K562 (cell line): ENCODE data around the gene EMILIN3. TPM values are rescaled to one million over a fixed set of nuclear protein-coding genes. Genes with fewer than 3 reads are reported as not detected.

ENCODE experiments used
- CBX3 ChIP-seq, 2 experiments: IDR thresholded peaks; 1 replicate in 1 of 2; 2 replicates in 1 of 2; pipeline ENCODE4 v1.6.1; 2012; ENCODE audit warnings: inconsistent platforms in 2 of 2, low read length in 2 of 2, borderline replicate concordance in 1 of 2, control low read depth in 1 of 2
- CREB1 ChIP-seq, 2 experiments: sonication (generic) in 1 of 2; formaldehyde crosslinking in 1 of 2; IDR thresholded peaks; 2 replicates each; pipeline versions ENCODE4 v1.6.1 to v1.8.0; 2012 to 2022; ENCODE audit warnings: inconsistent platforms in 1 of 2, mild to moderate bottlenecking in 1 of 2, missing genetic modification reagents in 1 of 2, moderate library complexity in 1 of 2
- CREM ChIP-seq: IDR thresholded peaks from 2 replicates; pipeline ENCODE4 v1.6.1; 2014; ENCODE audit warnings: antibody characterized with exemption, low read depth
- FOXJ2 ChIP-seq: fragments of 200-800 bp; sonication (Bioruptor generic); IDR thresholded peaks from 2 replicates; pipeline ENCODE4 v1.6.1; 2016; ENCODE audit warnings: missing genetic modification characterization, missing compliant biosample characterization
- L3MBTL2 ChIP-seq: fragments of 450-650 bp; IDR thresholded peaks from 2 replicates; pipeline ENCODE4 v1.6.1; 2016; ENCODE audit warnings: mild to moderate bottlenecking, moderate library complexity
- MYC ChIP-seq, 2 experiments: fragments of 250-450 bp in 1 of 2; sonication (Bioruptor Pico) in 1 of 2; IDR thresholded peaks; 2 replicates each; pipeline versions ENCODE4 v1.5.1 to v1.6.1; 2012 to 2021; ENCODE audit warnings: low read depth in 2 of 2, borderline replicate concordance in 1 of 2, improper control_type of control experiment in 1 of 2, low read length in 1 of 2, mild to moderate bottlenecking in 1 of 2, moderate library complexity in 1 of 2
- PTBP1 ChIP-seq: fragments of 200-400 bp; formaldehyde crosslinking; IDR thresholded peaks from 2 replicates; pipeline ENCODE4 v1.6.1; 2017; ENCODE audit warnings: low read depth, low read length
- RBM17 ChIP-seq: fragments of 200-400 bp; formaldehyde crosslinking; IDR thresholded peaks from 2 replicates; pipeline ENCODE4 v1.6.1; 2017; ENCODE audit warnings: low read depth, mild to moderate bottlenecking, low read length, borderline replicate concordance
- polyA plus RNA-seq, 8 experiments: library from polyadenylated mRNA; depleted of rRNA in 4 of 8; stranded (reverse) in 5 of 8; unstranded in 3 of 8; fragments of >200 nt; fragmentation: Nextera tagmentation in 2 of 8; fragmentation: Illumina TruSeq in 1 of 8; extraction: Ambion mirVana in 2 of 8; extraction: Trizol in 1 of 8; gene quantifications; 2 replicates each; pipeline versions ENCODE4 v1.2.1 to v1.2.3, GENCODE V29; 2011 to 2014; ENCODE audit warnings: inconsistent platforms in 1 of 8, missing spikeins in 1 of 8
- total RNA-seq, 7 experiments: library from RNA; depleted of rRNA in 6 of 7; stranded (reverse); fragments of >200 nt in 6 of 7; fragmentation: Illumina TruSeq in 2 of 7; extraction: Trizol in 2 of 7; gene quantifications; 2 replicates each; pipeline versions ENCODE4 v1.2.1 to v1.2.3, GENCODE V29; 2011 to 2021; ENCODE audit warnings: low replicate concordance in 1 of 7
- TF ChIP-seq, protein P1 (sequence below): fragments of 250-450 bp; sonication (Bioruptor Pico); IDR thresholded peaks from 2 replicates; pipeline ENCODE4 v1.5.0; 2021
- TF ChIP-seq, protein P2 (sequence below): fragments of 450-650 bp; formaldehyde crosslinking; IDR thresholded peaks from 2 replicates; pipeline ENCODE4 v1.4.0; 2022; ENCODE audit warnings: missing genetic modification characterization
- TF ChIP-seq, protein P3 (sequence below): fragments of 450-650 bp; formaldehyde crosslinking; IDR thresholded peaks from 2 replicates; pipeline ENCODE4 v1.4.0; 2022; ENCODE audit warnings: missing genetic modification characterization
- TF ChIP-seq, protein P4 (sequence below), 2 experiments: fragments of 450-650 bp in 1 of 2; sonication (generic) in 1 of 2; formaldehyde crosslinking in 1 of 2; IDR thresholded peaks in 1 of 2; conservative IDR thresholded peaks in 1 of 2; 2 replicates each; pipeline versions ENCODE4 v1.6.1 to v1.8.1; 2016 to 2023; ENCODE audit warnings: mild to moderate bottlenecking in 2 of 2, moderate library complexity in 2 of 2, inconsistent platforms in 1 of 2, missing genetic modification reagents in 1 of 2
- TF ChIP-seq, protein P5 (sequence below): sonication (generic); formaldehyde crosslinking; IDR thresholded peaks from 2 replicates; pipeline ENCODE4 v1.5.0; 2020; ENCODE audit warnings: missing genetic modification reagents

Gene EMILIN3
- total and polyA plus RNA-seq, 9 of the 15 experiments (the other 6 are each of a cell fraction or from before 2014, with no cell fraction given) = 0.01 to 0.07 TPM; not detected in 7

DNA sequence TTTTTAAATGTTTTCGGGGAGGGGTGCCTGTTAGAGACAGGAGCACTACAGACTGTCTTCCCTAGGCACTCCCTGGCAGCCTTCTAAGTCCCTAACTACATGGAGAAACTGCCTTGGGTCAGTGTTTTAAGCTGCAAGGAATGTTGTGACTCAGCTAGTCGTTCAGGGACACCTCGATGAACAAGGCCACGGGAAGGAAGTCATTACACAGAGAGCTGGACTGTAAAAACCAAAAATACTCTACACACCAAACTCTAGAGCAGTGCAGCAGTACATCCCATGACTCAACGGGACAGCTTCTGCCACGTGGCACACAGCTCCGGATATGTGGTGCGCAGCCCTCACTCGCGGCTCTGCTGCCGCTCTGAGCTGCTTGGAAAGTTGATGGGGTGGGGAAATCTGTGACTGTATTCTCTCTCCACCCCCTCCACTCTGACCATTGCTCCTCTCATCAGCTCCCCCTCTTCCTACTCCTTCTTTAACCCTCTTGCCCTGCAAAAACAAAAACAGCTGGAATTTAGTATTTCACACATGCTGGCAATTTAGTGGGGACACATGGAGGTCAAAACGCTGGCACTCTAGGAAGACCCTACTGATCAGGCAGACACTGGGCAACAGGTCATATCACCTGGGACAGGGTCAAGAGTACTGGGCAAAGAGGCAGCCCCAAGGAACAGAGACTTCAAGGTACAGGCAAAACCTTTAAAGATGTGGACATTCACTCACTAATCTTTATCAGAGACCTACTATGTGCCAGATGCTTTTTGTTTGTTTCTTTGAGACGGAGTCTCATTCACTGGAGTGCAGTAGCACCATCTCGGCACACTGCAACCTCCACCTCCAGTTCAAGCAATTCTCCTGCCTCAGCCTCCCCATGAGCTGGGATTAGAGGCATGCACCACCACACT lies 36.9 kb downstream of the EMILIN3 start (continued):
- peak; percentile 63 for TF ChIP-seq MYC (IDR thresholded peaks at IDR 0.05; ENCODE audit: low read depth, low read length)
- TF ChIP-seq MYC (CRISPR knock-in tag; IDR thresholded peaks at IDR 0.05; ENCODE audit: borderline replicate concordance, low read depth) = no peak
- TF ChIP-seq CREB1 (IDR thresholded peaks at IDR 0.05) = no peak
- no peak for TF ChIP-seq CREB1 (CRISPR knock-in tag; IDR thresholded peaks at IDR 0.05)
- TF ChIP-seq CREM = 0 out of 2 replicates have a peak, but pooled peaks have one; percentile 6
- TF ChIP-seq, protein P1, sequence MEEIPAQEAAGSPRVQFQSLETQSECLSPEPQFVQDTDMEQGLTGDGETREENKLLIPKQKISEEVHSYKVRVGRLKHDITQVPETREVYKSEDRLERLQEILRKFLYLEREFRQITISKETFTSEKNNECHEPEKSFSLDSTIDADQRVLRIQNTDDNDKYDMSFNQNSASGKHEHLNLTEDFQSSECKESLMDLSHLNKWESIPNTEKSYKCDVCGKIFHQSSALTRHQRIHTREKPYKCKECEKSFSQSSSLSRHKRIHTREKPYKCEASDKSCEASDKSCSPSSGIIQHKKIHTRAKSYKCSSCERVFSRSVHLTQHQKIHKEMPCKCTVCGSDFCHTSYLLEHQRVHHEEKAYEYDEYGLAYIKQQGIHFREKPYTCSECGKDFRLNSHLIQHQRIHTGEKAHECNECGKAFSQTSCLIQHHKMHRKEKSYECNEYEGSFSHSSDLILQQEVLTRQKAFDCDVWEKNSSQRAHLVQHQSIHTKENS (CRISPR knock-in tag) = no peak
- no peak for TF ChIP-seq CBX3 (IDR thresholded peaks at IDR 0.05; ENCODE audit: borderline replicate concordance in 1 of 2, low read length in 2 of 2)
- TF ChIP-seq FOXJ2 (tag) = no peak
- peak; percentile 82 for TF ChIP-seq L3MBTL2
- TF ChIP-seq RBM17 = no peak
- TF ChIP-seq, protein P2, sequence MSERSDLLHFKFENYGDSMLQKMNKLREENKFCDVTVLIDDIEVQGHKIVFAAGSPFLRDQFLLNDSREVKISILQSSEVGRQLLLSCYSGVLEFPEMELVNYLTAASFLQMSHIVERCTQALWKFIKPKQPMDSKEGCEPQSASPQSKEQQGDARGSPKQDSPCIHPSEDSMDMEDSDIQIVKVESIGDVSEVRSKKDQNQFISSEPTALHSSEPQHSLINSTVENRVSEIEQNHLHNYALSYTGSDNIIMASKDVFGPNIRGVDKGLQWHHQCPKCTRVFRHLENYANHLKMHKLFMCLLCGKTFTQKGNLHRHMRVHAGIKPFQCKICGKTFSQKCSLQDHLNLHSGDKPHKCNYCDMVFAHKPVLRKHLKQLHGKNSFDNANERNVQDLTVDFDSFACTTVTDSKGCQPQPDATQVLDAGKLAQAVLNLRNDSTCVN (CRISPR knock-in tag) = no peak
- TF ChIP-seq, protein P3, sequence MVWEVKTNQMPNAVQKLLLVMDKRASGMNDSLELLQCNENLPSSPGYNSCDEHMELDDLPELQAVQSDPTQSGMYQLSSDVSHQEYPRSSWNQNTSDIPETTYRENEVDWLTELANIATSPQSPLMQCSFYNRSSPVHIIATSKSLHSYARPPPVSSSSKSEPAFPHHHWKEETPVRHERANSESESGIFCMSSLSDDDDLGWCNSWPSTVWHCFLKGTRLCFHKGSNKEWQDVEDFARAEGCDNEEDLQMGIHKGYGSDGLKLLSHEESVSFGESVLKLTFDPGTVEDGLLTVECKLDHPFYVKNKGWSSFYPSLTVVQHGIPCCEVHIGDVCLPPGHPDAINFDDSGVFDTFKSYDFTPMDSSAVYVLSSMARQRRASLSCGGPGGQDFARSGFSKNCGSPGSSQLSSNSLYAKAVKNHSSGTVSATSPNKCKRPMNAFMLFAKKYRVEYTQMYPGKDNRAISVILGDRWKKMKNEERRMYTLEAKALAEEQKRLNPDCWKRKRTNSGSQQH (CRISPR knock-in tag) = no peak
- TF ChIP-seq, protein P4, sequence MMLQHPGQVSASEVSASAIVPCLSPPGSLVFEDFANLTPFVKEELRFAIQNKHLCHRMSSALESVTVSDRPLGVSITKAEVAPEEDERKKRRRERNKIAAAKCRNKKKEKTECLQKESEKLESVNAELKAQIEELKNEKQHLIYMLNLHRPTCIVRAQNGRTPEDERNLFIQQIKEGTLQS (IDR thresholded peaks at IDR 0.05) = 0 out of 2 replicates have a peak, but pooled peaks have one; percentile 9
- TF ChIP-seq, protein P4 (CRISPR knock-in tag; conservative IDR thresholded peaks at IDR 0.05) = no peak
- TF ChIP-seq, protein P5, sequence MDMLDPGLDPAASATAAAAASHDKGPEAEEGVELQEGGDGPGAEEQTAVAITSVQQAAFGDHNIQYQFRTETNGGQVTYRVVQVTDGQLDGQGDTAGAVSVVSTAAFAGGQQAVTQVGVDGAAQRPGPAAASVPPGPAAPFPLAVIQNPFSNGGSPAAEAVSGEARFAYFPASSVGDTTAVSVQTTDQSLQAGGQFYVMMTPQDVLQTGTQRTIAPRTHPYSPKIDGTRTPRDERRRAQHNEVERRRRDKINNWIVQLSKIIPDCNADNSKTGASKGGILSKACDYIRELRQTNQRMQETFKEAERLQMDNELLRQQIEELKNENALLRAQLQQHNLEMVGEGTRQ (CRISPR knock-in tag) = peak; percentile 32; the same call in 1 of the 2 replicates
- TF ChIP-seq PTBP1 = no peak
